GM18909 (cell line): ENCODE results near the gene NGEF.

Experiments used
- ATAC-seq: cut with Tn5 transposase; IDR thresholded peaks from one replicate; pipeline ENCODE4 v1.9.1; 2021; ENCODE audit warnings: mild to moderate bottlenecking; ENCODE audit not compliant: unreplicated experiment, poor library complexity

Gene NGEF

DNA sequence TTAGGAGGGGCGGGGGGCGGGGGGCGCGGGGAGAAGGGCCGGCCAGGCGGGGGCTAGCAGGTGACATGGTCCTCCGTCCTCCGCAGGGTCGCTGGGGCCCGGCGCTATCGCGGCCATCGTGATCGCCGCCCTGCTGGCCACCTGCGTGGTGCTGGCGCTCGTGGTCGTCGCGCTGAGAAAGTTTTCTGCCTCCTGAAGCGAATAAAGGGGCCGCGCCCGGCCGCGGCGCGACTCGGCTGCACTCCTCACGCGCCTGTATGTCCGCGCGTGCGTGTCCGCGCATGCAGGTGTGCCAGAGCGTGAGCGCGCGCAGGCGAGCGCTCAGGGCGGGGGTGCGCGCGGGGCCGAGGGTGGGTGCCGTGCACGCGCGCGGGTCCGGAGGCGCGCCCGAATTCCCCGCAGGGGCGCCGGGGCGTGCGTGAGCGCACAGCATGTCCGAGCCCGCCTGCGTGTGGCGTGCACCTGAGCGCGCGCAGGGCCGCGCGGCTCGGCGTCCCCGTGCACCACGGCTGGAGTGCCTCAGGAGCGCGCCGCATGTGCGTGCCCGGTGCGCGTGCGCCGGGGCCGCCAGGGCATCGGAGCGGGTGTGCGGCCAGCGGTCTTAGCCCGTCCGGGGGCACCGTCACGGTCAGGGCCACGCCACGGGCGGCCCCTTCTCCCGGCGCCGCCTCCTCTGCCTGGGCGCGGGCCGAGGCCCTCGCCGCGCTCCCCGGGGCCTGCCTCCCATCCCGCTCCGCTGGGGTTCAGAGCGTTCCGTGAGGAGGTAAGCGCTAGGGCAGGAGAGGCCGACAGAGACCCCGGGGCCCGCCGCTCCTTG is 136.7 kb downstream of the NGEF start:
- ATAC-seq = peak; percentile 37

DNA sequence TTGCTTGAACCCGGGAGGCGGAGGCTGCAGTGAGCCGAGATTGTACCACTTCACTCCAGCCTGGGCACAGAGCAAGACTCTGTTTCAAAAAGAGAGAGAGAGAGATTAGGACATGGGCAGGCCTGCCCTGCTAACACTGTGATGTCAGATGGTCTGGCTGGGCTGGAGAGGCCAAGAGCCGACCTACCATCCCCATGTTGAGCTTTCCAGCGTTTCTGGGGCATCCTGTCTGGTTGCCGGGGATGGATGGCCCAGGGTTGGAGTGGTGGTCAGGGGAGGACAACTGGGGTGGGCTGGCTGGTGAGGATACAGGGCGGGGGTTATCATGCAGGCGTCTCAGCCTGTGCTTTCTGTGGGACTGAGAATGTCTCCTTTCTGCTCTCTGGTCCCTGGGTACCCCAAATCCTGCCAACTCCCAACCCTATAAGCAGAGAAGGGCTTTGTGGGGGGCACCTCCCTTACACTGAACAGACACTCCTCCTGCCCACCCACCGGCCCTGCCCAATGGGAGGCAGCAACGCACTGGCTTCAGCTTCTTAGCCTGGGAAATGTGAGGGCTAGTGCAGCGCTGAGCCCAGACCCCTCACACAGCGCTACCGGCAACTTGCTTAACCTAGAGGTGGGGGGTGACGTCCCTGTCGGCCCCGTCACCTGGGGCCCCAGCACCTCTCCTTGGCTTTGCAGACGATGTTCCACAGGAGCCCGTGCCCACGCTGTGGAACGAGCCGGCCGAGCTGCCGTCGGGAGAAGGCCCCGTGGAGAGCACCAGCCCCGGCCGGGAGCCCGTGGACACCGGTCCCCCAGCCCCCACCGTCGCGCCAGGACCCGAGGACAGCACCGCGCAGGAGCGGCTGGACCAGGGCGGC is 137.6 kb downstream of the NGEF start:
- ATAC-seq = no peak

DNA sequence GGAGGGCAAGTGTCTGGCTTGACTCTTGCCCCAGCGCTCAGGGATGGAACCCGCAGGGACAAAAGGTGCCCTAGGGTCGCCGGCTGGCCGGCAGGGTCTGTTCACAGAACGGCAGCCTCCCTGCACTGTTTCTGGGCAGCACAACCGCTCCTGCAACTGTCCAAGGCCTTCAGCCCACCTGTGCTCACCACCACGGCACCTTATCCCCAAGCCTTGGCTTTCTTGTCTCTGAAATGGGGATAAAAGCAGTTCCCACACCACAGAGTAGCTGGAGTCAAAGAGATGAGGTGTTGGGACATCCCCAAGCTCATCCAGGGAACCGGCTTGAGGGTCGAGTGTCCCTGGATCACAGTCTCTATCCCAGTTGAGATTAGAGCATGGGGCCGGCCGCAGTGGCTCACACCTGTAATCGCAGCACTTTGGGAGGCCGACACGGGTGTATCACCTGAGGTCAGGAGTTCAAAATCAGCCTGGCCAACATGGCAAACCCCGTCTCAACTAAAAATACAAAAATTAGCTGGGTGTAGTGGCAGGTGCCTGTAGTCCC is 138.3 kb downstream of the NGEF start:
- ATAC-seq = no peak

DNA sequence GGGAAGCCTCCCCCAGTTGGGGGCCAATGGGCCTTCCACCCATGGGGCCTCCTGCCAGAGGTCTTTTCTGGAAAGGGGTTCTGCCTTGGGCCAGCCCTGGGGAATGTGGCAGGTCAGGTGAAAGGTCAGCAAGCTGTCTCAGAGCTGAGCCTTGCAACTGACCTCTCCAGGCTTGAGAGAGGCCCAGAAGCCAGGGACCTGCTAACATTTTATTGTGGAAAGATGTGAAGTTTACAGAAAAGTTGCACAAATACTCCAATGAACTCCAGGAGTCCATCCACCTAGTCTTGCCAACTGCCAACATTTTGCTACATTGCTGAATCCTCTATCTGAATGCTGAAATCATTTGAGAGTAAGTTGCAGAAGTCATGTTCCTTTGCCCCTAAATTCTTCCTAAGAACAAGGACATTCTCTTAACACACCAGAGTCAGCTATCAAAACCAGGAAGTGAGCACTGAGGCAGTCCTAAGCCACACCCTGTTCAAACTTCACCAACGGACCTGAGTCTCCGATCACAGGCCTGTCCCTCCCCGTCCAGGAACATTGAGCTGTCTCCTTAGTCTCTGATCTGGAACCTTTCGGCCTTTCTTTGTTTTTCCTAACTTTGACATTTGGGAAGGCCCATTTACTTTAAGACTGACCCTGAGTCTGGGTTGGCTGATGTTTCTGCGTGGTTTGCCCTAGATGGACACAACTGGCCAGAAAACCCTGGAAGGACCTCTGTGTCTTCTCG is 139.0 kb downstream of the NGEF start:
- no peak for ATAC-seq

DNA sequence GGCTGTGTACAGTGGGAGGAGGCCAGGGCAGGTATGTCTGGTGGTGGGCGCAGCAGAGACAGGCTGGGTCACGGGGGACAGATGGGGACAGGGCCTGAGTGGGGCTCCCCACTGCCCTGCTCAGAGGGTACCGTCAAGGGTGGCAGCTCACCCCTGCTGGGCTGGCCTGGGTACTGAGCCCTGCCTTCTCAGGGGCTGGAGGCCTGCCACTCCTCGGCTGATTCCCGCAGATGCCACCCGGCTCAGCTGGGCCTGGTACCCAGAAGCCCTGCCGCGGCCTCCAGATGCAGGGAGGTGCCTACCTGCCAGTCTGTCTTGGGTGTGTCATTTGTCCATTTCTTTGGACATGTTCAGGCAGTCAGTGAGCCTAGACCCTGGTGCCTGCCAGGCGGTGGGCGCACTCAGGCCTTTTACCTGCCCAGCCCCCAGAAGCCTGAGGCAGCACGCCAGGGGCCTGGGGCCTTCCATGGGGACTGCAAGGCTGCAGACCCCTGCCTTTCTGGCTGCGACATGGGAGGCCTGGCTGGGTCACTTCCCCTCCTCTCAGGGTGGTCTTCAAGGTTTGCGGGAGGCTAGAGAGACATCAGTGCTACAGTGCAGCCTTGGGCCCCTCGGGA is 139.7 kb downstream of the NGEF start:
- ATAC-seq = no peak

GRCh38 chr2:232872826-232873225 is 140.2 kb downstream of the NGEF start:
- ATAC-seq = no peak

GRCh38 chr2:232871835-232872736 is 141.0 kb downstream of the NGEF start:
- no peak for ATAC-seq

- no peak for ATAC-seq
These were observed 141.6 kb downstream of the NGEF start for GRCh38 chr2:232871418-232871834.

GRCh38 chr2:232870766-232871371 is 142.2 kb downstream of the NGEF start:
- ATAC-seq = no peak

- no peak for ATAC-seq
These were observed 142.9 kb downstream of the NGEF start, which contains the start of gene SNORC for GRCh38 chr2:232870018-232870765. SNORC (plus strand) TSS chr2:232870264; CDS start chr2:232870342, 78 bp downstream.

GRCh38 chr2:232869138-232870017 is 143.7 kb downstream of the NGEF start:
- ATAC-seq = no peak

DNA sequence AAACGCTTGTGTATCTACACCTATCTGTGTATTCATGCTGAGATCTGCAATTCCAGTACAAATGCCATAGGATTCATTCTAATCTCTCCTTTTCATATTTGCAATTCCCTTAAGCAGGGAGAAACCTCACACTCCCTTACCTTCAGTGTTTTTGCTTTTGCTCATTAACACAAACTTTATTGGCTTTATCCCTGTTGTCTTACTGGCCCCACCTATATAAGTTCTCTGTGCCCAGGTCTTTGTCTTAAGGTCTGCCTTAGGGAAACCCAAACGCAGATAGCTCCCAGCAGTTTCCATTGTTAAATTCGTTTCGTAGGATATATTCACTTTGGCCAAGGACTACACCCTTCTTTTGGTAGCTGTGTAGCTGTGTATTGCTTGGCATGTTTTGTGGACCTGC is 147.0 kb downstream of the NGEF start:
- no peak for ATAC-seq

- no peak for ATAC-seq
These were observed 147.9 kb downstream of the NGEF start for GRCh38 chr2:232865165-232865564.

DNA sequence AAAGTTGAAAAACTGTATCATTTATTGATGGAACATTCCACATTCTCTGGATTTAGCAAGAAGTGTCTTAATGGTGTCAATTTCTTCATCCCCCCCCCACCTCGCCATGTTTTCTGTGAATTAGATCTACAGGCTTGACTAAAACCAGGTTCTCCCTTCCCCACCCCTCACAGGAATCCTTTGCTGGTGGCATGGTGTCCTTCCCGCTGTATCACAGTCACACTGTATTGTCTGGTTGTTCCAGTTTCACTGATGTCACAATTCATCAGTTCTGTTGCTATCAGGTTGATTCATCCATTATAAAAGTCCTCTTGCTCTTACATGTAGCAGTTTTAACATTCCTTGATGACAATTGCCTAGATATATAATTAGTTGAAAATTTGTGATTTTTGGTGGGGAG is 149.1 kb downstream of the NGEF start:
- no peak for ATAC-seq

GRCh38 chr2:232861353-232861752 is 151.7 kb downstream of the NGEF start:
- ATAC-seq = no peak

DNA sequence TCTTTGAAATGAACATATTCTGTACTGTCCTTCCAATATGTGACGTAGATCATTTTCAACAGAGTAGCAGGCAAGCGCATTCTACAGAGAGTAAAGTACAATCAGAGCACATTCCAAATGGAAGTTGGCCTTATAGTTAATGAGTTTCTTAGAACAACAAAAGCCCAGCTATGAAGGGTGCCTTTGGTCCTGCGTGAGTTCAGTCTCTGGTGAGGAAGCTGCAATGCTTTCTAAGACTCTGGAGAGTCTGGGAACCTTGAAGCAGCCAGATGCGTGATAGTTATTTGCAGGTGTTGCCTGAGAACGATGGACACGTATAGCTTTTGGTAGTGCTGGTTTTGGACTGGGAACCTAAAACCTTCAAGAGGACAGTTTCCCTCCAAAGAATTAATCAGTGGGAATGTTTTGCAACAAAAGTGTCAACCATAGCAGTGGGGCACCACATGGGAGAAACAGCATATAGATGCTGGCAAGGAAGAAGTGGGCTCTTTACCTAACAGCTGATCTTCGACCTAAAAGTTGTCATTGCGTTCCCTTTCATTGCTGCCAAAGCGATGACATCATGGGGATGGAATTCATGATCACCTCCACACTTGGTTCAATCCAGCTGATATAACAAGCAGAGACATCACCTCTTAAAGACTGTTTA is 152.3 kb downstream of the NGEF start:
- ATAC-seq = no peak
